Measurements from ENCODE around the gene PHRF1. TPM values are rescaled to one million over a fixed set of nuclear protein-coding genes. Genes with fewer than 3 reads are reported as not detected.

PHRF1 gene
- total RNA-seq, 1 donor from 2014 or later: 43.6 TPM

DNA sequence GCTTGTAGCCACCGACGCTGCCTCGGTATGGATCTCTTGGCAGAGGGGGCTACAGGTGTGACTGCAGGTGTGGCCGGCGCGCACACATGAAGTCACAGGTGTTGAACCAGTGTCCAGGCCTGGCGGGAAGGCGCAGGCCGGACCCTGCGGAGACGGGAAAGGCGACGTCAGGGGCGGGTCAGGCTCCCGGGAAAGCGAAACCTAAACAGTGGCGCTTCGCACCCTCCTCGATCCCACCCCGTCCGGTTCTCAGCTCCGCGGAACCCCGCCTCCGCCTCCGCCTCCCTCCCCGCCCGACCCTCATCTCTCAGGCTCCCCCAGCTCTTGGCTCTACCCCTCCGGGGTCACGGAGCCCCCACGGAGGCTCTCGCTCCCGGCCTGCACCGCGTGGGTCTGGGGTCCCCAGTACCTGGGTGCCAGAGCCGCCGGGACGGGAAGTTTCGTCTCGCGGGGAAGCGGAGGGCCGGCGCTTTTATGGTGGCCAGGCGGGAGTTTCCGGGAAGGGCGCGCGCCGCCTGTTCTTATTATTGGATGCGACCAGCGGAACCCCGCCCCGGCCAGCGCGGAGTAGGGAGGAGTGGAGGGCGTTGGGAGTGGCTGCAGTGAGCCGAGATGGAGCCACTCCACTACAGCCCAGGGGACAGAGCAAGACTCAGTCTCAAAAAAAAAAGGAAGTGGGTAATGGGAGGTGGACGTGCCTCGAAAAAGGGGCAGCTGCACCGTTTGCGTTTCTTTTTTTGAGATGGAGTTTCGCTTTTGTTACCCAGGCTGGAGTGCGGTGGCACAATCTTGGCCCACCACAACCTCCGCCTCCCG lies 39.4 kb downstream of the PHRF1 start, which contains the start of gene IRF7:
IRF7 (minus strand) TSS at position 447 of the 816 bp plus-strand sequence. CDS start 586 bp downstream, outside the sequence.
- DNase-seq (ENCODE audit: low spot score): peak; percentile 96

DNA sequence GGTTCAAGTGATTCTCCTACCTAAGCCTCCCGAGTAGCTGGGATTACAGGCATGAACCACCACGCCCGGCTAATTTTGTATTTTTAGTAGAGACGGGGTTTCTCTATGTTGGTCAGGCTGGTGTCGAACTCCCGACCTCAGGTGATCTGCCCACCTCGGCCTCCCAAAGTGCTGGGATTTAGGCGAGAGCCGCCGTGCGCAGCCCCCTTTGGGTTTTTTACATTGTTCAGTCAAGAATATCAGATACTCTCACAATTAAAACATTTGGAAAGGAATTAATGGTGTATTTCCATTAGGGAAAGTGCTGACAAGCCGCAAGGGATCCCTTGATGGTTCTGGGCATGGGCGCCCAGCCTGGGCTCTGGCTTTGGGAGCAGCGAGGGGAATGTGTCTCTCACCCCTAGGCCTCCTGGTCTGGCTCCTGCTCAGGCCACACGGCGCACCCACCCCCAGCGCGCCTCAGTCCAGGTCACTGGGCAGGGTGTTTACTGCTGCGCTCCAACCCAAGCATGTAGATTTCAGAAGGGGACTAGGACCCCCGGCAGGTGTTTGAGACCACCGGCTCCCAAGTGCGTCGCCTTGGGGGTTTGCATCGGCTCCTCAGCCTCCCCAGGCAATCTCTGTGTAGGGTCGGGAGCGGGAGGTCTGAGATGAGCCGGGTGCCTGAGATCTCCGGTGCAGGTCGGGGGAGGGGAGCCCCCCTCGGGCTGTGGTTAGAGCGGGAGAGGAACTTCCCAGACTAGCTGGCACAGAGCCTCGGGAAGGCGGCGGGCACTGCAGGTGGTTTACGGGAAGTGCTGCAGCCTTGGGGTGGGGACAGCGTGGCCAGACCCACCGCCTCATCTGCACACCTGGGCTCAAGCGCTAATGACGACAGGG lies 40.3 kb downstream of the PHRF1 start:
- DNase-seq (ENCODE audit: low spot score): no peak

DNA sequence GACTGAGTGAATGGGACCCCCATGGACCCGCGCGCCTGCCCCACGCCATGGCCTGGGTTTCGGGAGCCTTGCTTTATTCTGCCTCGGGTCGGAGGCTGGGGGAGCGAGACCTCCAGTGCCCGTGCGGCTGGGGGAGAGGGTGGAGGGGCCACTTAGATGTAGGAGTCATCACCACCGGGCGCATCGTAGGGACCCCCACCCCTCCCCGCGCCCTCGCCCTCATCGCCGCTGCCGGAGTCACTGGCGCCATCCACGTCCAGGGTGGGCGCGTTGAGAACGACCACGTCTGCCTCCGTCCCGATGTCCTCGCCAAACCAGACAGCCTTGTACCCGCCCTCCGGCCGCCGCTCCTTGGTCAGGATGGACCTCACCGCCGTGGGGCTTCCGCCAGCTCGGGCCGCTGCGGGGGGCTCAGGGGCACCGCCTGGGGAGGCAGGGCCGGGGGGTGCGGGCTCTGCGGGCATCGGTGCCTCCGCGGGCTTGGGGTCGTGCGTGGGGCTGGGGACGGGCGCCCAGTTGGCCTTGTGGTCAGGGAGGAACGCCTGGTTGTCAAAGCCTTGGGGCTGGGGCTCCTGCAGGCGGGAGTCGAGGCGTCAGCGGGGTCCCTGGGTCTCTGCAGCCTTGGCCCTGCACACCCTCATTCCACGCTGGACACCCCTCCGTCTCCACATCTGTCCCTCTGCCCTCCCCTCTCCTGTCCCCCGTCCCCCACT lies 41.1 kb downstream of the PHRF1 start:
- DNase-seq (ENCODE audit: low spot score): no peak

DNA sequence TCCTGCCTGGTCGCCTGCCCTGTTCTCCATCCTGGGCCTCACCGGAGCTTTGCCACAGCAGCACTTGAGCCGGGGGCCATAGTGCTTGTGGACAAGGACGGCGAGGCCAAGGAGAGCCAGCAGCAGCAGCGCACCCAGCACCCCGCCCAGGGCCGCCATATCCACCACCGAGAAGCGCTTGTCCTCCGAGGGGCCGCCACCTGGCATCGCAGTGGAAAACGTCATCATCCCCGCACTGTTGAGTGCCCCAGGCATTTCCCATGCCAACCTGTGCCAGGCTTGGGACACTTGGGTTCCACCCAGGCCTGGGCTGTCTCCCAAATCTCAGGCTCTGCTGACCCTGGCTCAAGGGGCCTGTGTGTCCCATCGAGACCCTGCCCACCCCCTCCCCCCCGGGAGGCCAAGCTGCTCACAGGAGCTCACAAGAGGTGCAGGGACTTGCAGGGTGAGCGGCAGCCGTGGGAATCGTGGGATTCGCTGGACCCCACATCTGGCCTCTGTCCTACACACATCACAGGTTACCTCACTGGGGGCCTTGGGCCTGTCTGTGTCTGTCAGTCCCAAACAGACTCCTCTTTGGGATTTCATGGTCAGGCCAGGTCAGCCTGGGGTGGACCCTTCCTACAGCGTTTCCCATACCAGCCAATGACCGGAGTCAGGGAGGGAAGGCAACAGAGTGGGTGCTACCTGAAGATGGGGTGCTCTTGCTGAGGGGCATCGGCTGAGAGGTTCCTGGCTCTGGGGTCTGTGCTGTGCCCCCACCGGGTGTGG lies 41.8 kb downstream of the PHRF1 start:
- no peak for DNase-seq (ENCODE audit: low spot score)

DNA sequence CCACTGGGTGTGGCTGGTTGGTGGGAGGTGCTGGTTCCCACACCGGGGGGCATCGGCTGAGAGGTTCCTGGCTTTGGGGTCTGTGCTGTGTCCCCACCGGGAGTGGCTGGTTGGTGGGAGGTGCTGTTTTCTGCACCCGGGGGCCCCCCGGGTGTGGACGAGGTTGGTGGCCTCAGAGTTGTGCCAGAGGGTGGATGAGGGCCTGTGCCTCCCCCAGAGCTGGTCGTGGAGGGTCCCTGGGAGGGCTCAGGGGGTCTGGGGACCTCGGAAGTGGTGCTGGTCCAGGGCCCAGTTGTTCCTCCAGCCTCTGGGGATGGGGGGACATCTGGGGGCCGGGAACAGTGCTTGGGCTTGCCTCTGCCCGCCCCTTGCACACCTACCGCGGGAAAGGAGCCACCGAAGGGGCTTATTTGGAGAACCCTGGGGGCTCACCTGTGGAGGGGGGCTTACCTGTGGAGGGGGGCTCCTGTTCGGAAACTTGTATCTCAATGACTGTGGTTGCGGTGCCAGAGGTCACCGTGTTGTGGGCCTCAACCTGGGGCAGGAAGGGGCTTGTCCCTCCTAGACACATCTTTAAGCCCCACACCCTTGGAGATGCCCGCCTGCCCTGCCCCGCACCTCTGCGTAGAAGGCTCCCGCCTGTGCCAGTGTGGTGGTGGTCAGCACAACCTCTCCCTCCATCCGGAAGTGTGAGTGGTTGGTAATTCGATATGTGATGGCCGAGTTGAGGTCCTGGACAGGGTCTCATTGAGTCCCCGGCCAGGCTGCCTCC lies 42.8 kb downstream of the PHRF1 start:
- DNase-seq (ENCODE audit: low spot score): no peak

DNA sequence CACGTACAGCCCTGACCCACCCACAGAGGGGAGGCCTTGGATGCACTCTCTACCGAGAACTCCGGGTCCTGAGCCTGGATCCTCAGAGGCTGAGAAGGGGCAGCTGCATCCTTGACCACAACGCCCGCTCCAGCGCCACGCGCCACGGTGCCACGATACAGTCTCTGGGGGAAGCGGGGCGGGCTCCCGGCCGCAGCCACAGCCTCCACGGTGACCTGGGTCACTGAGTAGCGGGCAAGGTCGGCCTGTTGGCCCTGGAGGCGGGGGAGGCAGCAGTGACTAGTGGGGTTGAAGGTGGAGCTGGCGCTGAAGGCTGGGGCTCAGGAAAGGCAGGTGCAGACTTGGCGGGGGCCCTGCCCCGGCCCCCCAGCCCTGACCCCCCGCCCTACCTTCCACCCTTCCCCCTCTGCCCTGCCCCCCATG lies 43.4 kb downstream of the PHRF1 start:
- DNase-seq (ENCODE audit: low spot score): no peak

DNA sequence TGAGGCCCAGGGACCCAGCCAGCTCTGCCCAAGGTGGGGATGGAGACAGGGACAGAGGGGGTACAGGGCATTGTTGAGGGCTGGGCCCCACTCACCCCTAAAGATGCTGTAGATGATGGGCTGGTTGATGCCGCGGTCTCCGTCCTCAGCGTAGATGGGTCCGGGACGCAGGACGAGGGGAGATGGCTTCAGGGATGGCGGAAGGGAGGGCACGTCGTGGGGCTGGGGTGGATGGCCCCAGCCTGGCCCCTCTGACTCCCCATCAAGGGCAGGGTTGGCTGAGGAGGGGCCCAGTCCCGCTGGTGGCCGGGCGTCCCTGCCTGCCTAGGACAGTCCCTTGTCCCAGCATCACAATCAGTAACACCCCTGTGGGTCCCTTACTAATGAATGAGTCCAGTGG lies 43.9 kb downstream of the PHRF1 start:
- no peak for DNase-seq (ENCODE audit: low spot score)

DNA sequence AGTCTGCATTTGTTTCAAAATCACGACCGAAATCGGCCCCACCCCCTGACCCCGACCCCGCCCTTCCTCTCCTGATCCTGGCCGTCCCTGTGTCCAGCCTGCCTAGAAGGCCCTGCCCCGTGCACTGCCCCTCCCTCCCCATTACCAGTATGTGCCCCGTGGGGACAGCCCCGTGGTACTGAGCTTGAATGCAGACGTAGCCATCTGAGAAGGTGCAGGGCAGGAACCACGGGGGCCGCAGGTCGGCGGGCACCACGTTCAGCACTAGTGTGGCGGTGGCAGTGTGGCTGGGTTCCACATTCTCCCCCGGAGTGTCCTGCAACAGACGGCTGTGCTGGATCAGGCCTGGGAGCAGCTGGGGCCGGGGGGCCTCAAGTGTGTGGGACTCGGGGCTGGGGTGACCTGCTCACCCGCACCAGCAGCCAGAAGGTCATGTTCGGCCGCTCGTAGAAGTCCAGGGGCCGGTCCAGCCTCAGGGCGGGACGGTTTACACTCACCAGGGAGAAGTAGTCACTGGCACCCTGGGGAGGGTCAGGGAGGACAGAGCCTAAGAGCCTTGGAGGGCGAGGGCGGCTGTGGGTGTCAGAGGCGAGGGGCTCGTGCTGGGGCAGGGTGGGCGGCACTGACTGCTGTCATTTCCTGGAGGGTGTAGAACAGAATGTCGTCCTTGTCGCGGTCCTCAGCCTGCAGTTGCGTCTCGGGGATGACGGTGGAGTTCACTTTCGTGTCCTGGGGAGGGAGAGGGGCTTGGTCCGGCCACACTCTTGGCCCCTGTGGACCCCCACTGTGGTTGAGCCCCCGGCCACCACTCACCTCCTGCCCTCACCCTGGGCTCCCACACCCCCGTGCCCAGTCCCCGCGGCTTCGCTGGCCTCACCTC lies 44.9 kb downstream of the PHRF1 start:
- DNase-seq (ENCODE audit: low spot score): no peak

DNA sequence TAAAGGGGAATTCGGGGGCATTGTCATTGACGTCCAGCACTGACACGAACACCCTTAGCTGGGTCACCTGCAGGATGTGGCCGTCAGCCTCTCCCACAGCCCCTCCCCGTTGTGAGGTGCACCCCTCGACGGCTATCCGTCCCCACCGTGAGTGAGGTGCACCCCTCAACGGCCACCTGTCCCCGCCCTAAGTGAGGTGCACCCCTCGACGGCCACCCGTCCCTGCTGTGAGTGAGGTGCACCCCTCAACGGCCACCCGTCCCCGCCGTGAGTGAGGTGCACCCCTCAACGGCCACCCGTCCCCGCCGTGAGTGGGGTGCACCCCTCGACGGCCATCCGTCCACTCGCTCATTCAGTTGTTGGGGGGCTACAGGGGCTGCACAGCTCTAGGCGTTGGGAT lies 45.6 kb downstream of the PHRF1 start:
- no peak for DNase-seq (ENCODE audit: low spot score)

DNA sequence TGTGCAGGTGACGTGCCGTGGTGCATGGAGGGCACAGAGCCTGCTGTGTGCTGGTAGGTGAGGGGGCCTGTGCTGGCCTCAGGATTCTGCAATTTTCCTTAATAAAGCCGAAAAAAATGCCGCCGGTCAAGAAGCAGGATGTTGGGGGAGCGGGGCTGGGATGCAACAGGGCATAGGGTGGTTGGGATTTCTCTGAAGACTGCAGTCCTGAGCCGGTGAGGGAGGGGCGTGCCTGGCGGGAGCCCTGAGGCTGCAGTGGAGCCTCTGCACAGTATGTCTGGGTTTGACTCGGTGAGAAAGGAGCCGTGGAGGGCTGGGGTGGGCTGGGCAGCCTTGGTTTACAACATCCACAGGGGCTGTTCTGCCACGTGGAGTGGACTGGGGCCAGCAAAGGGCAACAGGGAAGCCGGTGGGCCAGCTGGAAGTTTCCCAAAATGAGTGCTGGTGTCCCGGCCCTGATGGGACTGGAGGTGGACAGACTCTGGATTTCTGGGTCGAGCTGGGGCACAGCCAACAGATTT lies 47.1 kb downstream of the PHRF1 start:
- DNase-seq (ENCODE audit: low spot score): no peak

DNA sequence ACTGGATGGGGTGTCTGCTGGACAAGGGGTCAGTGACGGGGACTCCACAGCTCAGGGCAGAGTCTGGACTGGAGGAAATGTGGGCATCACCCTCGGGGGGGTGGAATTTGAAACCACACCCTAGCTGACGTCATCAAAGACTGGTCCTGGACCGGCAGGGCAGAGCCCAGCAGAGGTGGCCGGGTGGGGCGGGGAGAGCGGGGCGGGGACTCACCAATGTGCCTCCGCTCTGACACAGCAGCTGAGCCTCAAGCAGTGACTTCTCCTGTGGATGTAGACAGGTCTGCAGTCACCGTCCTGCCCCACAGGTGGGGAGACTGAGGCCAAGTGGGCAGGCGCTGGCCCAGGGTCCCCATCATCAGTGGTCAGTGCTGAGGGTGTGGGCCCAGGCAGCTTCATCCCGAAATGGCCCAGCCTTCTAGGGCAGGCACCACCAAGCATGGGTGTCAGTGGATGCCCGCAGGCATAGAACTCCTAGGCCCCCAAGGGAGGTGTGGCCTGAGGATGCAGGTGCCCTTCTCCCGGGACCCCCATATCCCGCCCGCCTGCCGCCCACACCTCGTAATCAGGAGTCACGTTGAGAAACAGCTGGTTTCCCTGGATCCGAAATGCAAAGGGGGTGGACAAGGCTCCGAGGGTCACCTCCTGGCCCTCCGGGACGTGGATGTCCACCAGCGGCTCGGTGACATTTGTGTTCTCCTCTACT lies 47.9 kb downstream of the PHRF1 start:
- no peak for DNase-seq (ENCODE audit: low spot score)

DNA sequence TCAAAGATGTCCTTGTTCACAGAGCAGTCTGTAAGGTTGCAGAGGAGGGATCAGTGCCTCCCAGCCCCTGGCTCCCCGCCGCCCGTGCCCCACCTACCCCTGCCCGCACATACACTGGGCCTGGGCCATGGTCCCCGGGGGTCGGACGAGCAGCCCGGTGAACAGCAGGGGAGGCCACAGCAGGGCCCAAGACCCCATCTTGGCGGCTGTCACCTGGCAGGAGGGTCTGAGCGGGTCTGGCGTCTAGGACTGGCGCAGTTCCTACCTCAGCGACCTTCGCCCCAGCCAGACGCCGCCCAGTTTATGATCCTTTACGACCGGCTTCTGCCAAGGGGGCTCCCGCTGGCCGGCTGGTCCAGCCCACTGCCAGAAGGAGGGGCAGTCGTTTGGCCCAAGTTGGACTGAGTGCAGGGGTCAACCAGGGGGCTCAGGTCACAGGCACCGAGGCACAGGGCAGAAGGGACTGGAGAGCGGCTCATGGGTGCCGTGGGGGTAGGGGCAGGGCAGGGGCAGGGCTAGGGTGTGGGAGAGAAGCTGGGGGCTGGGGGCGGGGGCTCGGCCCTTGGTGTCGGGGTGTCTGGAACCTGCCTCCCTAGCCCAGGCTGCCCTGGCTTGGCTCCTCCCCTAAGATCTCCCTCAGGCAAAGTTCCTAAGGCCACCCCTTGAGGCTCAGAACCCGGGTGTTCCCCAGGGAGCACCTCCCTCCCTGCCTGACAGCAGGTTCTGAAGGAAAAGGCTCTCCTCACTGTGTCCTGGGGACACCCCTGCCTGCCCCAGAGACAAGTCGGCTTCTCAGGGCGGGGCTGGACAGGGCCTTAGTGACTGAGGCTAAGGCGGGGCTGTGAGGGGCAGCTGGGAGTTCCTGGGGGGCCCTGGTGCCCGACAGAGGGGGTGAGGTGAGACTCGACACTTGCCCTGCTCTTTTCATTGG lies 48.7 kb downstream of the PHRF1 start, which contains the start of gene CDHR5:
CDHR5 (minus strand) TSS at position 251 of the 931 bp plus-strand sequence; CDS start at position 198, 53 bp downstream.
- DNase-seq (ENCODE audit: low spot score): no peak

DNA sequence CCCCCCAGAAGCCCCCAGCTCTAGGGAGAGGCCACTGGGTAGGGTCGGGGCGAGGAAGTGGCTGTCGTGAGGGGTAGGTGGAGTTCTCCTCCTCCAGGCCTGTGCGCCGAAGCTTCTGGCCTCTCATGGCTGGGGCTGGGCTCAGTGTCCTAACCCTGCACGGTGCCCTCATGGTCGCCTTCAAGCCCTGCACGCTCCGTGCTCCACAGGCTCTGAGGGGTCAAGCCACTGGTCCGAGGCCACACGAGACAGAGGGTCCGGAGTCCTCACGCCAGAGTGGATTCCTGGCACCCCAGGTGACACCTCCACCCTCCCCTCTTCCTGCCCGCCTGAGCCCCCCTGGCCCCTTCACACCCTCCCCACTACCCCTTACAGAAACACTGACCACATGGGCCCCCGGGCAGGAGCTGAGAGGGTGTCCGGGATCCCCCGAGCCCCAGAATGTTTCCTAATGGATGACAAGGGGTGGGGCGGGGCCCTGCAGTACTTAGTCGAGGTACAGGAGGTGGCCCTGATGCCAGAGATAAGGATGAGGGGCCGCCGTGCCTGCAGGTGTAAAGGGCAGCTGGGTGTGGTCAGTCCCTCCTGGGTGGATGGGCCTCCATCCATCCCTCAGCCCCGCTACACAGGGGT lies 49.5 kb downstream of the PHRF1 start:
- no peak for DNase-seq (ENCODE audit: low spot score)

DNA sequence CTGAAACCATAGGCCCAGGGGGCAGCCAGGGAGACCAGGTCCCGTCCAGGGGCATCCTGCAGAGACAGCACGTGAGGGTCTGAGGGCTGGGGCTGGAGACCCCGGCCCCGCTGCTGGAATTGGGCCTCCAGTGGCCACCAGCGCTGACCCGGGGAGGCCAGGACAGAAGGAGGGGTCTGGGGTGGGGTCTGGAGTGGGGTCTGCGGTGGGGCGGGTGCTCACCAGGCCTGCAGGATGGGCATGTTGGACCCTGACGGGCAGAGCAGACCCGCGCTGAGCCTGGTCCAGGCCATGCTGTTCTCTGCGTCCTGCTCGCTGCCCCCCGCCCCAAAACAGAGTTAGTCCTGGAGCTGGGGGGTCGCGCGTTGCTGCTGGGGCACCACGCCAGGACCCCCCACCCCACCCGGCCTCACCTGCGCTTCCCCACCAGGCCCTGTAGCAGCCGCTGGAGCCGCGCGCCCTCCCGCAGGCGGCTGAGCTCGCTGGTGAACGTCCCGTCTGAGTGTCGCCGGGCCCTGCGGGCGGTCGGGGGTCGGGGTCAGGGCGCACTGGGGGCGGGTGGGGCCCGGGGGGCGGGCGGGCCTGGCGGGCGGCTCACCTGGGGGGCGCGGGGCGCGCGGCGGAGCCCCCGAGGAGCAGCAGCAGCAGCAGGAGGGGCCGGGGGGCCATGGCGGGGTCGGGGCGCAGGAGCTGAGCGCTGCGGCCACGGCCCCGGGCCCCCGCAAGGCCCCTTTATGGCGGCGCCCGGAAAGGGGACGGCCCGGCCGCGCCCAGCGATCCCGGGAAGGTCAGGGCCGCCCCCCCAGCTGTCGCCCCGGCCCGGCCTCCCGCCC lies 50.4 kb downstream of the PHRF1 start, which contains the start of gene SCT:
SCT (minus strand) TSS at position 707 of the 833 bp plus-strand sequence; CDS start at position 669, 38 bp downstream.
- DNase-seq (ENCODE audit: low spot score): no peak

DNA sequence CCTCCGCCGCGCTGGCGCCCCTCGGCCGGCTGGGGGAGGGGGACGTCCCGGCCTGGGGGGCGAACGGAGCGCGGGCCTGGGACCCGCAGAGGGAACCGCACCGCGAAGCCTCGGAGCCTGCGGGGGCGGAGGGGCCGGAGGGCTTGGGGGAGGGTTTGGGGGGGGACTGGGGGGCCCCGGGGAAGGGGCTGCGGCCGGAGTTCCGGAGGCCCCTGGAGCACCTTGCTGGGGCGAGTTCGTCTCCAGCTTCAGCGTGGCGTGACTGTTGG lies 51.0 kb downstream of the PHRF1 start:
- DNase-seq (ENCODE audit: low spot score): no peak

DNA sequence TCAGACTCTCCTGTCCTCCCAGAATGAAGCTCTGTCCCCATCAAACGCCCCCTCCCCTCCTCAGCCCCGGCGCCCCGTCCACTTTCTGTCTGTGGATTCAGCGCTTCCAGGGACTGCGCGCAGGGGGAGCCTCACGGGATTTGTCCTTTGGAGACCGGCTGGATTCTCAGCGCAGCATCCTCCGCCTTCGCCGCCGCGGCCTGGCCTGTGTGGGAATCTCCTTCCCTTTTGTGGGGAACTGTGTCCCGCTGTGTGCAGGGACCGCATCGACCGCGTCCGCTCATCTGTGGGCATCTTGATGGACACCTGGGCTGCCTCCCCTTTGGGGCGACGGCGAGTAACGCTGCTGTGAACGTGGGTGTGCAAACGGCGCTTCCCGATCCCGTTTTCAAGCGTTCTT lies 51.8 kb downstream of the PHRF1 start:
- no peak for DNase-seq (ENCODE audit: low spot score)
